Neural cell (in vitro differentiated cells): Measurements from ENCODE around the gene C14orf132.
"Not testable (repeated sequence)": the region's sequence is repeated elsewhere in the genome, so short reads cannot be mapped to it uniquely, and the experiment has no call there.

Source experiments
- EZH2 ChIP-seq: fragments of 200-600, 300-800 bp; shearing (Covaris generic), sonication (generic); IDR thresholded peaks from 2 replicates; pipeline ENCODE4 v1.6.1; 2014; ENCODE audit warnings: antibody characterized with exemption, low read length, borderline replicate concordance, mild to moderate bottlenecking; ENCODE audit not compliant: insufficient read depth, poor library complexity, severe bottlenecking
- POLR2AphosphoS5 ChIP-seq: IDR thresholded peaks from 2 replicates; pipeline ENCODE4 v1.6.1; 2012
- RAD21 ChIP-seq: fragments of 450-650 bp; conservative IDR thresholded peaks from 2 replicates; pipeline ENCODE4 v1.6.1; 2014; ENCODE audit warnings: antibody characterized with exemption, mild to moderate bottlenecking, moderate library complexity
- TAF1 ChIP-seq: IDR thresholded peaks from 2 replicates; pipeline ENCODE4 v1.6.1; 2012; ENCODE audit warnings: low read depth
- TF ChIP-seq, protein P1 (sequence below): fragments of 450-650 bp; IDR thresholded peaks from 2 replicates; pipeline ENCODE4 v1.5.1; 2014; ENCODE audit warnings: antibody characterized with exemption, mild to moderate bottlenecking, moderate library complexity; ENCODE audit not compliant: poor library complexity, severe bottlenecking
- TF ChIP-seq, protein P2 (sequence below): IDR thresholded peaks from 2 replicates; pipeline ENCODE4 v1.6.1; 2012; ENCODE audit warnings: borderline replicate concordance

DNA sequence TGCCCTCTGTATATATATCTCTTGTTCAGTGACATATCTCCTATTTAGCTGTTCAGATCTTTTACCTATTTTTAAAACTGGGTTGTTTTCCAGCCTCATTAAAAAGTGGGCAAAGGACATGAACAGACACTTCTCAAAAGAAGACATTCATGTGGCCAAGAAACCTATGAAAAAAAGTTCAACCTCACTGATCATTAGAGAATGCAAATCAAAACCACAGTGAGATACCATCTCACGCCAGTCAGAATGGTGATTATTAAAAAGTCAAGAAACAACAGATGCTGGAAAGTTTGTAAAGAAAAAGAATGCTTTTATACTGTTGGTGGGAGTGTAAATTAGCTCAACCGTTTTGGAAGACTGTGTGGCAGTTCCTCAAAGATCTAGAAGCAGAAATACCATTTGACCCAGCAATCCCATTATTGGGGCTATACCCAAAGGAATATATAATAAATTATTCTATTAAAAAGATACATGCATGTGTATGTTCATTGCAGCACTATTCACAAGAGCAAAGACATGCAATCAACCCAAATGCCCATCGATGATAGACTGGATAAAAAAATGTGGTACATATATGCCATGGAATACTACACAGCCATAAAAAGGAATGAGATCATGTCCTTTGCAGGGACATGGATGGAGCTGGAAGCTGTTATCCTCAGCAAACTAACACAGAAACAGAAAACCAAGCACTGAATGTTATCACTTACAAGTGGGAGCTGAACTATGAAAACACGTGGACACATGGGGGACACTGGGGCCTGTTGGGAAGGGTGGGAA, 34.3 kb downstream of the C14orf132 start:
- TF ChIP-seq, protein P1, sequence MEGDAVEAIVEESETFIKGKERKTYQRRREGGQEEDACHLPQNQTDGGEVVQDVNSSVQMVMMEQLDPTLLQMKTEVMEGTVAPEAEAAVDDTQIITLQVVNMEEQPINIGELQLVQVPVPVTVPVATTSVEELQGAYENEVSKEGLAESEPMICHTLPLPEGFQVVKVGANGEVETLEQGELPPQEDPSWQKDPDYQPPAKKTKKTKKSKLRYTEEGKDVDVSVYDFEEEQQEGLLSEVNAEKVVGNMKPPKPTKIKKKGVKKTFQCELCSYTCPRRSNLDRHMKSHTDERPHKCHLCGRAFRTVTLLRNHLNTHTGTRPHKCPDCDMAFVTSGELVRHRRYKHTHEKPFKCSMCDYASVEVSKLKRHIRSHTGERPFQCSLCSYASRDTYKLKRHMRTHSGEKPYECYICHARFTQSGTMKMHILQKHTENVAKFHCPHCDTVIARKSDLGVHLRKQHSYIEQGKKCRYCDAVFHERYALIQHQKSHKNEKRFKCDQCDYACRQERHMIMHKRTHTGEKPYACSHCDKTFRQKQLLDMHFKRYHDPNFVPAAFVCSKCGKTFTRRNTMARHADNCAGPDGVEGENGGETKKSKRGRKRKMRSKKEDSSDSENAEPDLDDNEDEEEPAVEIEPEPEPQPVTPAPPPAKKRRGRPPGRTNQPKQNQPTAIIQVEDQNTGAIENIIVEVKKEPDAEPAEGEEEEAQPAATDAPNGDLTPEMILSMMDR, result not testable (repeated sequence)
- not testable (repeated sequence) for TF ChIP-seq EZH2, POLR2AphosphoS5, RAD21, TAF1
- TF ChIP-seq, protein P2, sequence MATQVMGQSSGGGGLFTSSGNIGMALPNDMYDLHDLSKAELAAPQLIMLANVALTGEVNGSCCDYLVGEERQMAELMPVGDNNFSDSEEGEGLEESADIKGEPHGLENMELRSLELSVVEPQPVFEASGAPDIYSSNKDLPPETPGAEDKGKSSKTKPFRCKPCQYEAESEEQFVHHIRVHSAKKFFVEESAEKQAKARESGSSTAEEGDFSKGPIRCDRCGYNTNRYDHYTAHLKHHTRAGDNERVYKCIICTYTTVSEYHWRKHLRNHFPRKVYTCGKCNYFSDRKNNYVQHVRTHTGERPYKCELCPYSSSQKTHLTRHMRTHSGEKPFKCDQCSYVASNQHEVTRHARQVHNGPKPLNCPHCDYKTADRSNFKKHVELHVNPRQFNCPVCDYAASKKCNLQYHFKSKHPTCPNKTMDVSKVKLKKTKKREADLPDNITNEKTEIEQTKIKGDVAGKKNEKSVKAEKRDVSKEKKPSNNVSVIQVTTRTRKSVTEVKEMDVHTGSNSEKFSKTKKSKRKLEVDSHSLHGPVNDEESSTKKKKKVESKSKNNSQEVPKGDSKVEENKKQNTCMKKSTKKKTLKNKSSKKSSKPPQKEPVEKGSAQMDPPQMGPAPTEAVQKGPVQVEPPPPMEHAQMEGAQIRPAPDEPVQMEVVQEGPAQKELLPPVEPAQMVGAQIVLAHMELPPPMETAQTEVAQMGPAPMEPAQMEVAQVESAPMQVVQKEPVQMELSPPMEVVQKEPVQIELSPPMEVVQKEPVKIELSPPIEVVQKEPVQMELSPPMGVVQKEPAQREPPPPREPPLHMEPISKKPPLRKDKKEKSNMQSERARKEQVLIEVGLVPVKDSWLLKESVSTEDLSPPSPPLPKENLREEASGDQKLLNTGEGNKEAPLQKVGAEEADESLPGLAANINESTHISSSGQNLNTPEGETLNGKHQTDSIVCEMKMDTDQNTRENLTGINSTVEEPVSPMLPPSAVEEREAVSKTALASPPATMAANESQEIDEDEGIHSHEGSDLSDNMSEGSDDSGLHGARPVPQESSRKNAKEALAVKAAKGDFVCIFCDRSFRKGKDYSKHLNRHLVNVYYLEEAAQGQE, result not testable (repeated sequence)
